B cell (primary cell): ENCODE data around the gene CASP9. TPM values are rescaled to one million over a fixed set of nuclear protein-coding genes. Genes with fewer than 3 reads are reported as not detected.

Experiments used
- ATAC-seq: fragments of 200-7000 bp; cut with Tn5 transposase; one replicate; pipeline ENCODE4 v1.10.0; 2021; ENCODE audit warnings: low read depth, mild to moderate bottlenecking, moderate number of reproducible peaks, moderate library complexity
- CTCF ChIA-PET: fragments of 350-600 bp; sonication (Branson Sonifier 250); formaldehyde crosslinking; loops from one replicate; lab custom pipeline; 2021; ENCODE audit warnings: antibody characterized with exemption, inconsistent platforms; lab: Charles Lee
- POLR2A ChIA-PET: fragments of 350-600 bp; sonication (Branson Sonifier 250); formaldehyde crosslinking; loops from one replicate; lab custom pipeline; 2021; ENCODE audit warnings: antibody characterized with exemption; lab: Charles Lee
- DNase-seq: peaks from one replicate; pipeline ENCODE4 v3.0.0; 2013
- H2AFZ ChIP-seq: 2 replicates; pipeline ENCODE4 v1.6.1; 2012; ENCODE audit warnings: mild to moderate bottlenecking, low read depth, low read length; ENCODE audit not compliant: insufficient read depth, poor library complexity, severe bottlenecking
- H3K27ac ChIP-seq, 2 donors: 1 replicate in 1 of 2; 2 replicates in 1 of 2; pipeline ENCODE4 v1.5.1; 2012 to 2013; ENCODE audit warnings: low read length in 2 of 2, mild to moderate bottlenecking in 2 of 2, moderate library complexity in 1 of 2
- H3K27me3 ChIP-seq, 4 experiments: fragments of 200-600 bp in 1 of 4; sonication (generic) in 1 of 4; replicated peaks in 1 of 4; 1 replicate in 2 of 4; 2 replicates in 2 of 4; pipeline versions ENCODE4 v1.6.1 to v1.7.0; 2013 to 2016; ENCODE audit warnings: low read length in 3 of 4, mild to moderate bottlenecking in 2 of 4, mixed read lengths in 1 of 4, moderate library complexity in 1 of 4; ENCODE audit not compliant: insufficient read depth in 4 of 4, control insufficient read depth in 3 of 4; ENCODE audit errors: control extremely low read depth in 1 of 4
- H3K36me3 ChIP-seq, 2 experiments: replicated peaks in 1 of 2; 1 replicate in 1 of 2; 2 replicates in 1 of 2; pipeline versions ENCODE4 v1.6.1 to v1.7.1; 2013; ENCODE audit warnings: low read length in 1 of 2; ENCODE audit not compliant: insufficient read depth in 2 of 2, control insufficient read depth in 1 of 2; ENCODE audit errors: control extremely low read depth in 1 of 2, extremely low read depth in 1 of 2
- H3K4me1 ChIP-seq, 2 donors: fragments of 200-600 bp in 1 of 2; sonication (generic) in 1 of 2; 1 replicate in 1 of 2; 2 replicates in 1 of 2; pipeline versions ENCODE4 v1.5.1 to v1.6.1; 2013 to 2017; ENCODE audit warnings: low read length in 2 of 2; ENCODE audit not compliant: control insufficient read depth in 2 of 2, insufficient read depth in 2 of 2
- H3K4me2 ChIP-seq: replicated peaks from 2 replicates; pipeline ENCODE3; 2012; ENCODE audit warnings: mild to moderate bottlenecking, low read depth, low read length; ENCODE audit not compliant: poor library complexity, severe bottlenecking
- H3K4me3 ChIP-seq, 5 experiments: fragments of 200-600 bp in 1 of 5; sonication (generic) in 1 of 5; 1 replicate in 3 of 5; 2 replicates in 2 of 5; pipeline versions ENCODE4 v1.5.1 to v1.7.0; 2011 to 2016; ENCODE audit warnings: low read length in 4 of 5, mild to moderate bottlenecking in 4 of 5, low read depth in 2 of 5, control low read depth in 1 of 5, moderate library complexity in 1 of 5; ENCODE audit not compliant: insufficient read depth in 1 of 5; ENCODE audit errors: control extremely low read depth in 1 of 5, extremely low read depth in 1 of 5
- H3K79me2 ChIP-seq: fragments of 200-600 bp; sonication (generic); one replicate; pipeline ENCODE4 v1.6.0; 2016; ENCODE audit warnings: low read length; ENCODE audit not compliant: control insufficient read depth, insufficient read depth
- H3K9ac ChIP-seq: fragments of 200-600 bp; sonication (generic); 2 replicates; pipeline ENCODE4 v1.6.1; 2017; ENCODE audit warnings: mild to moderate bottlenecking, low read length, moderate library complexity
- H3K9me3 ChIP-seq, 3 donors: one replicate each; pipeline versions ENCODE4 v1.6.1 to v1.7.1; 2013; ENCODE audit warnings: low read length in 2 of 3; ENCODE audit not compliant: control insufficient read depth in 2 of 3, insufficient read depth in 1 of 3; ENCODE audit errors: control extremely low read depth in 1 of 3
- H4K20me1 ChIP-seq: 2 replicates; pipeline ENCODE4 v1.6.0; 2012; ENCODE audit warnings: mild to moderate bottlenecking, low read length; ENCODE audit not compliant: insufficient read depth, control insufficient read depth, poor library complexity, severe bottlenecking
- H3K27ac Mint-ChIP-seq: one replicate; pipeline ENCODE4 v1.8.0; 2021; ENCODE audit warnings: mixed read lengths
- H3K27me3 Mint-ChIP-seq: one replicate; pipeline ENCODE4 v1.8.0; 2021; ENCODE audit warnings: mixed read lengths
- H3K4me1 Mint-ChIP-seq: one replicate; pipeline ENCODE4 v1.8.0; 2021; ENCODE audit warnings: mixed read lengths
- H3K4me3 Mint-ChIP-seq: one replicate; pipeline ENCODE4 v1.8.0; 2021; ENCODE audit warnings: mixed read lengths
- H3K9me3 Mint-ChIP-seq: one replicate; pipeline ENCODE4 v1.8.0; 2022; ENCODE audit warnings: mixed read lengths; ENCODE audit not compliant: insufficient read depth
- CTCF ChIP-seq: fragments of 200-600 bp; IDR thresholded peaks from one replicate; pipeline ENCODE4 v1.8.0; 2022; ENCODE audit warnings: antibody characterized with exemption, mild to moderate bottlenecking
- EZH2 ChIP-seq: IDR thresholded peaks from 2 replicates; pipeline ENCODE4 v1.6.1; 2012; ENCODE audit warnings: borderline replicate concordance, low read depth, mild to moderate bottlenecking, moderate library complexity, low read length; ENCODE audit not compliant: insufficient read depth, poor library complexity, severe bottlenecking
- whole genome bisulfite sequencing: methylation state at CpG from one replicate; pipeline ENCODE4 v1.1.5; 2013; ENCODE audit warnings: missing lambda C conversion rate; ENCODE audit not compliant: insufficient coverage; 5-methylcytosine and 5-hydroxymethylcytosine counted together
- intact Hi-C: fragments of 100-400 bp; cut with micrococcal nuclease; formaldehyde crosslinking; loops from one replicate; pipeline ENCODE4 v1.10.0; 2022
- polyA plus RNA-seq: library from polyadenylated mRNA; depleted of rRNA; stranded (reverse); fragments of >200 nt; gene quantifications from 2 replicates; pipeline ENCODE4 v1.2.3, GENCODE V29; 2012
- total RNA-seq, 2 donors: library from RNA; stranded (reverse); fragments of 120-200 nt in 1 of 2; gene quantifications; 1 replicate in 1 of 2; 2 replicates in 1 of 2; pipeline versions ENCODE4 v1.2.3 to v1.2.4, GENCODE V29; 2013 to 2022

CASP9 gene
- total and polyA plus RNA-seq, 2 donors (not counting 1 experiment from before 2014, with no cell fraction given): 16.8 to 22.9 TPM

- H3K27ac ChIP-seq: no peak overlapping the region
- H3K4me2 ChIP-seq: no peak overlapping the region
- intact Hi-C loops: no loop called here
- ATAC-seq: no peak
- peaks cover 0 to 3% (median 0%) of the 10 kb centered on the region in 3 donors for H3K9me3 ChIP-seq
- Mint-ChIP-seq H3K4me1 (no peaks in the 10 kb centered on the region), H3K4me3 (no peak overlapping the region), H3K9me3 (no peaks in the 10 kb centered on the region), H3K27me3 (peaks cover 24% of the 10 kb centered on the region), H3K27ac (no peak overlapping the region)
- H4K20me1 ChIP-seq: no peaks in the 10 kb centered on the region
- no peaks in the 10 kb centered on the region for H3K4me1 ChIP-seq
- H3K9ac ChIP-seq: no peak overlapping the region
- 89% methylated on average over 16 of the region's 17 CpGs for WGBS
- ChIA-PET POLR2A (no interaction called here), CTCF (interaction anchor here (0.8 to 1.7 kb wide), 3 partner anchors 13 to 121 kb away, joined by 3 read pairs; no protein-coding TSS in a partner anchor)
- no peaks in the 10 kb centered on the region for H3K79me2 ChIP-seq
- no peak for TF ChIP-seq EZH2
- TF ChIP-seq CTCF: no peak
- no peak overlapping the region for H2AFZ ChIP-seq
- no peak for DNase-seq
- peaks cover 0 to 16% (median 4%) of the 10 kb centered on the region in 4 experiments for H3K27me3 ChIP-seq
- H3K36me3 ChIP-seq: no peaks in the 10 kb centered on the region
- no peak overlapping the region for H3K4me3 ChIP-seq
Measured at GRCh38 chr1:15444468-15445389, 79.3 kb downstream of the CASP9 start.

GRCh38 chr1:15443281-15443680, 80.7 kb downstream of the CASP9 start:
- ChIA-PET CTCF (interaction anchor here (1.3 to 1.7 kb wide), 2 partner anchors 13 to 120 kb away, joined by 3 read pairs; no protein-coding TSS in a partner anchor), POLR2A (no interaction called here)
- intact Hi-C loops: no loop called here

More at GRCh38 chr1:15443281-15443680, 80.7 kb downstream of the CASP9 start:
- no peak for TF ChIP-seq EZH2
- TF ChIP-seq CTCF: no peak
- Mint-ChIP-seq H3K4me1 (no peaks in the 10 kb centered on the region), H3K27ac (no peak overlapping the region), H3K27me3 (peaks cover 18% of the 10 kb centered on the region), H3K4me3 (no peak overlapping the region), H3K9me3 (no peaks in the 10 kb centered on the region)
- no peak overlapping the region for H3K9ac ChIP-seq
- H3K4me2 ChIP-seq: no peak overlapping the region
- no peaks in the 10 kb centered on the region for H4K20me1 ChIP-seq
- ATAC-seq: no peak
- DNase-seq: no peak
- H3K9me3 ChIP-seq: no peaks in the 10 kb centered on the region
- H3K4me3 ChIP-seq: no peak overlapping the region
- H3K27ac ChIP-seq: no peak overlapping the region
- H2AFZ ChIP-seq: no peak overlapping the region
- WGBS: 88% methylated on average over 5 of the region's 5 CpGs
- H3K79me2 ChIP-seq: no peaks in the 10 kb centered on the region
- no peaks in the 10 kb centered on the region for H3K36me3 ChIP-seq
- H3K27me3 ChIP-seq: peaks cover 0 to 12% (median 4%) of the 10 kb centered on the region in 4 experiments
- no peaks in the 10 kb centered on the region for H3K4me1 ChIP-seq
